WTC11 (cell line): Measurements from ENCODE around the gene CYP4F2. TPM values are rescaled to one million over a fixed set of nuclear protein-coding genes. Genes with fewer than 3 reads are reported as not detected.
"Not testable (repeated sequence)": the region's sequence is repeated elsewhere in the genome, so short reads cannot be mapped to it uniquely, and the experiment has no call there.

Experiments used
- ATAC-seq: fragments of 200-7000 bp; cut with Tn5 transposase; 2 replicates; pipeline ENCODE4 v1.10.0; 2021; ENCODE audit warnings: mild to moderate bottlenecking, moderate library complexity
- CTCF ChIA-PET: fragments of 300-600 bp; sonication (Branson Sonifier 250); formaldehyde crosslinking; loops from one replicate; lab custom pipeline; 2021; ENCODE audit warnings: antibody characterized with exemption; lab: Charles Lee
- POLR2A ChIA-PET: fragments of 350-600 bp; sonication (Branson Sonifier 250); formaldehyde crosslinking; loops from one replicate; lab custom pipeline; 2021; ENCODE audit warnings: antibody characterized with exemption; lab: Charles Lee
- DNase-seq: peaks from one replicate; pipeline ENCODE4 v3.0.0; 2021; ENCODE audit warnings: low spot score
- H3K27ac Mint-ChIP-seq: 2 replicates; pipeline ENCODE4 v1.8.0; 2021; ENCODE audit warnings: mixed read lengths
- H3K27me3 Mint-ChIP-seq: 2 replicates; pipeline ENCODE4 v1.8.0; 2021; ENCODE audit warnings: low read depth, mild to moderate bottlenecking, moderate library complexity, mixed read lengths
- H3K36me3 Mint-ChIP-seq: 2 replicates; pipeline ENCODE4 v1.8.0; 2021; ENCODE audit warnings: mixed read lengths
- H3K4me1 Mint-ChIP-seq: 2 replicates; pipeline ENCODE4 v1.8.0; 2022; ENCODE audit warnings: mixed read lengths
- H3K4me3 Mint-ChIP-seq: 2 replicates; pipeline ENCODE4 v1.8.0; 2021; ENCODE audit warnings: mild to moderate bottlenecking, moderate library complexity, mixed read lengths
- H3K9me3 Mint-ChIP-seq: 2 replicates; pipeline ENCODE4 v1.8.0; 2021; ENCODE audit warnings: mixed read lengths
- AFF4 ChIP-seq: sonication (generic); formaldehyde crosslinking; IDR thresholded peaks from 2 replicates; pipeline ENCODE4 v1.8.1; 2023; ENCODE audit warnings: mild to moderate bottlenecking, missing genetic modification reagents, borderline replicate concordance
- AR ChIP-seq: fragments of 250-450 bp; sonication (Bioruptor Pico); IDR thresholded peaks from 2 replicates; pipeline ENCODE4 v1.9.0; 2021; ENCODE audit warnings: mild to moderate bottlenecking
- CDX4 ChIP-seq: fragments of 250-450 bp; sonication (Bioruptor Pico); IDR thresholded peaks from 2 replicates; pipeline ENCODE4 v1.9.0; 2021; ENCODE audit warnings: moderate library complexity, mild to moderate bottlenecking, inconsistent platforms, borderline replicate concordance
- CTCF ChIP-seq: fragments of 200-600 bp; IDR thresholded peaks from 2 replicates; pipeline ENCODE4 v1.8.0; 2022; ENCODE audit warnings: antibody characterized with exemption
- ELF4 ChIP-seq: sonication (generic); formaldehyde crosslinking; IDR thresholded peaks from 2 replicates; pipeline ENCODE4 v1.8.1; 2022; ENCODE audit warnings: low read depth, mild to moderate bottlenecking, moderate library complexity, missing genetic modification reagents
- GRHL2 ChIP-seq: fragments of 250-450 bp; sonication (Bioruptor Pico); IDR thresholded peaks from 2 replicates; pipeline ENCODE4 v1.8.0; 2022; ENCODE audit warnings: mild to moderate bottlenecking, moderate library complexity; ENCODE audit not compliant: insufficient replicate concordance, severe bottlenecking
- KAT7 ChIP-seq: sonication (generic); formaldehyde crosslinking; IDR thresholded peaks from 2 replicates; pipeline ENCODE4 v1.8.1; 2023; ENCODE audit warnings: missing genetic modification reagents, mild to moderate bottlenecking, borderline replicate concordance
- MLX ChIP-seq: sonication (generic); formaldehyde crosslinking; IDR thresholded peaks from 2 replicates; pipeline ENCODE4 v1.8.1; 2023; ENCODE audit warnings: mild to moderate bottlenecking, missing genetic modification reagents, moderate library complexity
- NFYB ChIP-seq: sonication (generic); formaldehyde crosslinking; conservative IDR thresholded peaks from 2 replicates; pipeline ENCODE4 v1.8.0; 2022; ENCODE audit warnings: low read depth, missing genetic modification reagents
- NR2C2 ChIP-seq: sonication (generic); formaldehyde crosslinking; IDR thresholded peaks from 2 replicates; pipeline ENCODE4 v1.8.0; 2022; ENCODE audit warnings: mild to moderate bottlenecking, missing genetic modification reagents
- PRRX2 ChIP-seq: fragments of 250-450 bp; sonication (Bioruptor Pico); IDR thresholded peaks from 2 replicates; pipeline ENCODE4 v1.8.0; 2021; ENCODE audit warnings: mild to moderate bottlenecking
- SOX15 ChIP-seq: fragments of 250-450 bp; sonication (Bioruptor Pico); IDR thresholded peaks from 2 replicates; pipeline ENCODE4 v1.9.0; 2021; ENCODE audit warnings: mild to moderate bottlenecking
- USF1 ChIP-seq: sonication (generic); formaldehyde crosslinking; IDR thresholded peaks from 2 replicates; pipeline ENCODE4 v1.8.0; 2022; ENCODE audit warnings: mild to moderate bottlenecking, missing genetic modification reagents
- ZNF138 ChIP-seq: sonication (generic); formaldehyde crosslinking; conservative IDR thresholded peaks from 2 replicates; pipeline ENCODE4 v1.8.1; 2022; ENCODE audit warnings: mild to moderate bottlenecking, moderate library complexity, missing genetic modification reagents
- ZNF512 ChIP-seq: sonication (generic); formaldehyde crosslinking; IDR thresholded peaks from 2 replicates; pipeline ENCODE4 v1.8.1; 2022; ENCODE audit warnings: missing genetic modification reagents, borderline replicate concordance
- total RNA-seq: library from RNA; stranded (reverse); gene quantifications from 3 replicates; pipeline ENCODE4 v1.2.3, GENCODE V29; 2021

Gene CYP4F2
- total RNA-seq, 1 experiment from 2014 or later, result 0.24 TPM

GRCh38 chr19:15841875-15842569 lies 55.9 kb downstream of the CYP4F2 start:
- H3K27me3 Mint-ChIP-seq, result peaks cover 21% of the 10 kb centered on the region
- H3K9me3 Mint-ChIP-seq, result peaks cover 48% of the 10 kb centered on the region
- ATAC-seq, result no peak; the same call in 1 of the 2 replicates

GRCh38 chr19:15840833-15841232 lies 57.0 kb downstream of the CYP4F2 start:
- POLR2A ChIA-PET, result no interaction called here
- ATAC-seq (no peak), DNase-seq (no peak)
- Mint-ChIP-seq H3K9me3 (peaks cover 44% of the 10 kb centered on the region), H3K36me3 (peaks cover 31% of the 10 kb centered on the region), H3K27me3 (peaks cover 19% of the 10 kb centered on the region), H3K4me1 (peaks cover 17% of the 10 kb centered on the region), H3K4me3 (no peak overlapping the region), H3K27ac (no peak overlapping the region)
- no peak for TF ChIP-seq CDX4 (CRISPR knock-in tag)
- TF ChIP-seq NR2C2 (CRISPR knock-in tag), result no peak
- no peak for TF ChIP-seq ELF4 (CRISPR knock-in tag)
- TF ChIP-seq AR, result no peak
- TF ChIP-seq NFYB (CRISPR knock-in tag), result no peak
- TF ChIP-seq ZNF512, result no peak
- TF ChIP-seq MLX (CRISPR knock-in tag), result no peak
- no peak for TF ChIP-seq KAT7 (CRISPR knock-in tag)
- CTCF ChIA-PET, result interaction anchor here (1.6 kb wide), 1 partner anchor 24 kb away, joined by 9 read pairs; no protein-coding TSS in a partner anchor

More at GRCh38 chr19:15841875-15842569, 55.9 kb downstream of the CYP4F2 start:
- ChIA-PET CTCF (interaction anchor here (0.6 to 1.7 kb wide), 11 partner anchors 10 to 1333 kb away, joined by 3 to 10 read pairs (median 4); partner anchors contain the start of gene FAM32A), POLR2A (no interaction called here)
- TF ChIP-seq PRRX2 (CRISPR knock-in tag) (no peak), SOX15 (CRISPR knock-in tag) (no peak), AFF4 (no peak), USF1 (no peak), GRHL2 (CRISPR knock-in tag) (no peak), CTCF (peak; percentile 74), ZNF138 (CRISPR knock-in tag) (no peak)
- DNase-seq, result peak; percentile 67
- Mint-ChIP-seq H3K27ac (no peak overlapping the region), H3K4me3 (no peak overlapping the region), H3K36me3 (peaks cover 29% of the 10 kb centered on the region), H3K4me1 (peaks cover 16% of the 10 kb centered on the region)

- Mint-ChIP-seq H3K4me1 (peaks cover 21% of the 10 kb centered on the region), H3K36me3 (peaks cover 31% of the 10 kb centered on the region), H3K9me3 (peaks cover 45% of the 10 kb centered on the region), H3K27me3 (peaks cover 22% of the 10 kb centered on the region)
- ATAC-seq, H3K27ac Mint-ChIP-seq, POLR2A ChIA-PET, DNase-seq, H3K4me3 Mint-ChIP-seq, CTCF ChIA-PET: not testable (repeated sequence)
These were observed 58.0 kb downstream of the CYP4F2 start for GRCh38 chr19:15839888-15840287.
